CD4-positive, alpha-beta T cell (primary cell): ENCODE data around the gene SLC25A39. TPM values are rescaled to one million over a fixed set of nuclear protein-coding genes. Genes with fewer than 3 reads are reported as not detected.
"Not testable (repeated sequence)": the region's sequence is repeated elsewhere in the genome, so short reads cannot be mapped to it uniquely, and the experiment has no call there.

ENCODE experiments used
- ATAC-seq: fragments of 200-7000 bp; cut with Tn5 transposase; one replicate; pipeline ENCODE4 v1.10.0; 2022; ENCODE audit warnings: mild to moderate bottlenecking; ENCODE audit not compliant: poor library complexity
- CTCF ChIA-PET: fragments of 350-600 bp; sonication (Branson Sonifier 250); formaldehyde crosslinking; loops from one replicate; lab custom pipeline; 2021; ENCODE audit warnings: antibody characterized with exemption, inconsistent platforms; lab: Charles Lee
- POLR2A ChIA-PET: fragments of 350-600 bp; sonication (Branson Sonifier 250); formaldehyde crosslinking; loops from one replicate; lab custom pipeline; 2021; ENCODE audit warnings: antibody characterized with exemption, inconsistent platforms; lab: Charles Lee
- DNase-seq, 14 experiments: peaks; one replicate each; pipeline ENCODE4 v3.0.0-alpha.2; 2013 to 2020; ENCODE audit warnings: mixed read lengths in 2 of 14
- H3K27ac ChIP-seq, 2 donors: one replicate each; pipeline versions ENCODE4 v1.5.1 to v1.7.0; 2013; ENCODE audit warnings: low read length in 2 of 2, low read depth in 1 of 2, mild to moderate bottlenecking in 1 of 2
- H3K27me3 ChIP-seq, 2 experiments: 1 replicate in 1 of 2; 2 replicates in 1 of 2; pipeline versions ENCODE4 v1.6.1 to v1.7.0; 2013; ENCODE audit warnings: low read length in 2 of 2, control low read depth in 1 of 2, mild to moderate bottlenecking in 1 of 2, moderate library complexity in 1 of 2; ENCODE audit not compliant: insufficient read depth in 2 of 2, control insufficient read depth in 1 of 2
- H3K36me3 ChIP-seq: one replicate; pipeline ENCODE4 v1.6.1; 2013; ENCODE audit warnings: low read length, control low read depth; ENCODE audit not compliant: insufficient read depth
- H3K4me1 ChIP-seq: one replicate; pipeline ENCODE4 v1.6.1; 2013; ENCODE audit warnings: low read length, control low read depth; ENCODE audit not compliant: insufficient read depth
- H3K4me3 ChIP-seq: one replicate; pipeline ENCODE4 v1.5.1; 2013; ENCODE audit warnings: mild to moderate bottlenecking, low read length, moderate library complexity
- H3K9me3 ChIP-seq, 2 experiments: 1 replicate in 1 of 2; 2 replicates in 1 of 2; pipeline versions ENCODE4 v1.6.1 to v1.7.0; 2013; ENCODE audit warnings: low read length in 2 of 2, mild to moderate bottlenecking in 2 of 2, control low read depth in 1 of 2, moderate library complexity in 1 of 2; ENCODE audit not compliant: control insufficient read depth in 1 of 2, insufficient read depth in 1 of 2
- H3K27ac Mint-ChIP-seq: one replicate; pipeline ENCODE4 v1.8.0; 2020; ENCODE audit warnings: mixed read lengths
- H3K27me3 Mint-ChIP-seq: one replicate; pipeline ENCODE4 v1.8.0; 2021; ENCODE audit warnings: mixed read lengths
- H3K36me3 Mint-ChIP-seq: one replicate; pipeline ENCODE4 v1.8.0; 2021; ENCODE audit warnings: low read depth, mixed read lengths
- H3K4me1 Mint-ChIP-seq: one replicate; pipeline ENCODE4 v1.8.0; 2021; ENCODE audit warnings: low read depth, mixed read lengths
- H3K4me3 Mint-ChIP-seq: one replicate; pipeline ENCODE4 v1.8.0; 2020; ENCODE audit warnings: mild to moderate bottlenecking, mixed read lengths
- H3K9me3 Mint-ChIP-seq: one replicate; pipeline ENCODE4 v1.8.0; 2020; ENCODE audit warnings: mixed read lengths
- intact Hi-C, 2 experiments: fragments of 100-400 bp; cut with DNase I in 1 of 2; cut with micrococcal nuclease in 1 of 2; formaldehyde crosslinking; loops; one replicate each; pipeline versions ENCODE4 v1.15.1 to v1.9.0; 2023 to 2025; cut with DNase I, micrococcal nuclease
- total RNA-seq, 174 experiments: library from RNA in 2 of 174; stranded (reverse) in 2 of 174; gene quantifications; one replicate each; pipeline ENCODE4 v1.2.3 and lab custom pipeline; 2021 to 2026
- TF ChIP-seq, protein P1 (sequence below): fragments of 200-600 bp; IDR thresholded peaks from one replicate; pipeline ENCODE4 v1.8.0; 2022; ENCODE audit warnings: antibody characterized with exemption, mild to moderate bottlenecking

SLC25A39 gene
- total RNA-seq, 2 experiments from 2014 or later = 55.5 to 65.5 TPM

DNA sequence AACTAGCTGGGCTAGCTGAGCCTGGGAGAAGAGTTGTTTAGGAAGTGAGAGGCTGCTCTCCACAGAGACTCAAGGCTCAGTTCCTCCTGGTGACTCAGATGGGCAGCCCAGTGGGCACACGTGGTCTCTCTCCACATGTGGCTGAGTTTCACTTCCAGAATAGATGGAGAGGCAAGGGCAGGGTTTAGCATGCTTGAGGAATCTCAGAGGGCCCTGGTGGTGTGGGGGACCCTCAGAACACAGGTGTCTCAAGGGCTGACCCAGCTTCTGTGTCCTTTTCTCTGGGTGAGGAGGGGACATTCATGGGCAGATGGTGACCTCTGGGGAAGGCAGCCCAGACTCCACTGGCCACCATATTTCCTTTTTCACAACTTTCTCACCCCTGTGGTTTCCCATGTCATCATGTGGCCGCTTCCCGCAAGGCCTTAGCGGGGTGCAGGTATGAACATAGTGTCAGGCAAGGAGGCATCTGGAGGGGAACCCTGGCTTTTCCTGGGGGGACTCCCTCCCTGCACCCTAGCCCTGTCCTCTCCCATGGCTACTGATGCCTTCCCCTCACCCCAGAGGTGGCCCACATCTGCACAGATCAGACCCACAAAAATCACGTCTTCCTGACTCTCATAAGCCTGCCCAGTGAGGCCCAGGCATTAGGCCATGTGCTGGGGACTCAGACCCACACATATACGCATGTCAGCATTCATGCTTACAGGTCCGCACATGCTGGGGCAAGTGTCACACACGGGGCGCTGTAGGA, 23.8 kb upstream of the SLC25A39 start:
- peaks cover 11% of the 10 kb centered on the region for H3K36me3 ChIP-seq
- H3K9me3 ChIP-seq = no peaks in the 10 kb centered on the region
- Mint-ChIP-seq H3K27ac (no peak overlapping the region), H3K4me1 (peaks cover 29% of the 10 kb centered on the region), H3K36me3 (peaks cover 4% of the 10 kb centered on the region), H3K4me3 (no peak overlapping the region), H3K27me3 (peaks cover 4% of the 10 kb centered on the region), H3K9me3 (no peaks in the 10 kb centered on the region)
- TF ChIP-seq, protein P1, sequence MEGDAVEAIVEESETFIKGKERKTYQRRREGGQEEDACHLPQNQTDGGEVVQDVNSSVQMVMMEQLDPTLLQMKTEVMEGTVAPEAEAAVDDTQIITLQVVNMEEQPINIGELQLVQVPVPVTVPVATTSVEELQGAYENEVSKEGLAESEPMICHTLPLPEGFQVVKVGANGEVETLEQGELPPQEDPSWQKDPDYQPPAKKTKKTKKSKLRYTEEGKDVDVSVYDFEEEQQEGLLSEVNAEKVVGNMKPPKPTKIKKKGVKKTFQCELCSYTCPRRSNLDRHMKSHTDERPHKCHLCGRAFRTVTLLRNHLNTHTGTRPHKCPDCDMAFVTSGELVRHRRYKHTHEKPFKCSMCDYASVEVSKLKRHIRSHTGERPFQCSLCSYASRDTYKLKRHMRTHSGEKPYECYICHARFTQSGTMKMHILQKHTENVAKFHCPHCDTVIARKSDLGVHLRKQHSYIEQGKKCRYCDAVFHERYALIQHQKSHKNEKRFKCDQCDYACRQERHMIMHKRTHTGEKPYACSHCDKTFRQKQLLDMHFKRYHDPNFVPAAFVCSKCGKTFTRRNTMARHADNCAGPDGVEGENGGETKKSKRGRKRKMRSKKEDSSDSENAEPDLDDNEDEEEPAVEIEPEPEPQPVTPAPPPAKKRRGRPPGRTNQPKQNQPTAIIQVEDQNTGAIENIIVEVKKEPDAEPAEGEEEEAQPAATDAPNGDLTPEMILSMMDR = no peak
- H3K4me1 ChIP-seq = peaks cover 42% of the 10 kb centered on the region
- ChIA-PET CTCF (no interaction called here), POLR2A (no interaction called here)
- DNase-seq (peak in 2 of 14 experiments; percentile 68 to 74), ATAC-seq (no peak)
- intact Hi-C loops = loop anchor here in 1 of 2 experiments (5.0 kb wide), 3 partner anchors 206 to 406 kb away; partner anchors contain the start of genes HROB, LSM12 and PPY
- H3K4me3 ChIP-seq = no peak overlapping the region
- H3K27me3 ChIP-seq = no peaks in the 10 kb centered on the region
- H3K27ac ChIP-seq = no peak overlapping the region

DNA sequence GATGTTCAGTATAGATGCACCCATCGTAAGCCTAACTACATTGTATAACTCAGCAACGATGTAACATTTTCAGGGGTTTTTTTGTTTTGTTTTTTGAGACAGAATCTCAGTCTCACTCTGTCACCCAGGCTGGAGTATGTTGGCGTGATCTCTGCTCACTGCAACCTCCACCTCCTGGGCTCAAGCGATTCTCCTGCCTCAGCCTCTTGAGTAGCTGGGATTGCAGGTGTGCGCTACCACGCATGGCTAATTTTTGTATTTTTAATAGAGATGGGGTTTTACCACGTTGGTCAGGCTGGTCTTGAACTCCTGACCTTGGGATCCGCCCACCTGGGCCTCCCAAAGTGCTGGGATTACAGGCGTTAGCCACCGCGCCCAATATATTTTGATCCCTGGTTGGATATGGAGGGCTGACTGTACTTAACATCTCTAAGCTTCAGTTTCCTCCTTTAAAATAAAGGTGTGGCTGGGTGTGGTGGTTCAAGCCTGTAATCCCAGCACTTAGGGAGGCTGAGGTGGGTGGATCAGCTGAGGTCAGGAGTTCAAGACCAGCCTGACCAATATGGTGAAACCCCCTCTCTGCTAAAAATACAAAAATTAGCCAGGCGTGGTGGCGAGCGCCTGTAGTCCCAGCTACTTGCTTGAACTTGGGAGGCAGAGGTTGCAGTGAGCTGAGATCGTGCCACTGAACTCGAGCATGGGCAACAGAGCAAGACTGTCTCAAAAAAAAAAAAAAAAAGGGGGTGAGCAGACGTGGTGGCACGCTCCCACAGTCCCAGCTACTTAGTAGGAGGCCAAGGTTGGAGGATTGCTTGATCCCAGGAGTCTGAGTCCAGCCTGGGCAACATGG, 22.8 kb upstream of the SLC25A39 start:
- H3K4me1 Mint-ChIP-seq = peaks cover 24% of the 10 kb centered on the region
- intact Hi-C loops = loop anchor here in 1 of 2 experiments (5.0 kb wide), 3 partner anchors 205 to 405 kb away; partner anchors contain the start of genes HROB, LSM12 and PPY
- not testable (repeated sequence) for H3K9me3 Mint-ChIP-seq, H3K27me3 ChIP-seq, H3K9me3 ChIP-seq, H3K27me3 Mint-ChIP-seq, H3K36me3 Mint-ChIP-seq, H3K36me3 ChIP-seq, H3K4me3 ChIP-seq, DNase-seq, ATAC-seq, H3K27ac ChIP-seq, H3K27ac Mint-ChIP-seq
- ChIA-PET CTCF (interaction anchor here (1.2 kb wide), 1 partner anchor 137 kb away, joined by 5 read pairs; no protein-coding TSS in a partner anchor), POLR2A (interaction anchor here (1.1 kb wide), 1 partner anchor 126 kb away, joined by 5 read pairs; no protein-coding TSS in a partner anchor)
- H3K4me1 ChIP-seq = peaks cover 37% of the 10 kb centered on the region
- peak overlapping the region; percentile 20 for H3K4me3 Mint-ChIP-seq

DNA sequence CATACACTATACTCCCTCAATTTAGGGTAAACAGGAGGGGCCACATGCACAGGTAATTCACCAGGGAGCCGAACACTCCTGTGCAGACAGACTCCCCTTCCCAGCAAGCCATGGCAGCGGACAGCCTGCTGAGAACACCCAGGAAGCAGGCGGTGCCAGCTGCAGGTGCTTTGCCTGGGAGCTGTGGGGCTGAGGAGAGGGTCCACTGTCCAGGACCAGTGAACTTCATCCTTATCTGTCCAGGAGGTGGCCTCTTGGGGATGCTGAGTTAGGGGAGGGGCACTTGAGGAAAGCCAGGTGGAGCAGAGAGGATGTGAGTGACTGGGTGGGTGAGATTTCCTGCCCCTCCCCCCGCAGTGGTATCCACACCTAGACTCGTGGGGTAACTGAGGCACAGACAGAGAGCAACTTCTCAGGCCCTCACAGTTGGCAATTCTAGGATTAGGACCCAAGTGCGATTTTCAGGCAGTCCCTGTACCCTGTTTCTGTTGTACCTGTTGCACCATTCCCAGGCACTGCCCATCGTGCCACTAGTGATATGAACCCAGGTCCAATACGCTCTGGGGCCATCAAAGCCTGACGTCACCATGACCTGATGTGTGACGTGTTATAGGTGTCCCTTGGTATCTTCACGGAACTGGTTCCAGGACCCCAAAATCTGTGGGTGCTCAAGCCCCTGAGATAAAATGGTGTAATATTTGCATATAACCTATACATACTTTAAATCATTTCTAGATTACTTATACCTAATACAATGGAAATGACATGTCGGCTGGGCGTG, 21.6 kb upstream of the SLC25A39 start:
- ChIA-PET POLR2A (interaction anchor here (0.9 to 2.6 kb wide), 14 partner anchors 8 to 224 kb away, joined by 3 to 16 read pairs (median 7); partner anchors contain the start of genes FAM171A2, HDAC5, SLC25A39 and TMUB2), CTCF (interaction anchor here (0.8 to 2.2 kb wide), 16 partner anchors 9 to 276 kb away, joined by 3 to 18 read pairs (median 5); partner anchors contain the start of genes FAM171A2, G6PC3, HDAC5 and TMUB2)
- Histone ChIP-seq H3K27ac (peak overlapping the region in 1 of 2 donors; percentile 13), H3K4me1 (peaks cover 37% of the 10 kb centered on the region), H3K9me3 (no peaks in the 10 kb centered on the region), H3K27me3 (no peaks in the 10 kb centered on the region), H3K4me3 (peak overlapping the region; percentile 88), H3K36me3 (peaks cover under 1% of the 10 kb centered on the region)
- Mint-ChIP-seq H3K9me3 (no peaks in the 10 kb centered on the region), H3K36me3 (peaks cover 4% of the 10 kb centered on the region), H3K4me1 (peaks cover 24% of the 10 kb centered on the region), H3K27me3 (no peaks in the 10 kb centered on the region), H3K4me3 (peak overlapping the region; percentile 95), H3K27ac (peak overlapping the region; percentile 69)
- TF ChIP-seq, protein P1 = no peak
- DNase-seq (peak in 1 of 14 experiments; percentile 37), ATAC-seq (no peak)
- intact Hi-C loops = loop anchor here in 1 of 2 experiments (5.0 kb wide), 3 partner anchors 204 to 404 kb away; partner anchors contain the start of genes HROB, LSM12 and PPY
